ENCODE results near the gene DPT.

Gene DPT

GRCh38 chr1:168654198-168654915 is 74.6 kb downstream of the DPT start:
- no peak for DNase-seq

GRCh38 chr1:168653567-168653966 is 75.4 kb downstream of the DPT start:
- no peak for DNase-seq

GRCh38 chr1:168645721-168646120 is 83.3 kb downstream of the DPT start:
- DNase-seq, result no peak
